Measurements from ENCODE around the gene NOLC1.

NOLC1 gene
- 18.4 to 59.8 (median 38.7) reads per million in 18 experiments for total RNA-seq

DNA sequence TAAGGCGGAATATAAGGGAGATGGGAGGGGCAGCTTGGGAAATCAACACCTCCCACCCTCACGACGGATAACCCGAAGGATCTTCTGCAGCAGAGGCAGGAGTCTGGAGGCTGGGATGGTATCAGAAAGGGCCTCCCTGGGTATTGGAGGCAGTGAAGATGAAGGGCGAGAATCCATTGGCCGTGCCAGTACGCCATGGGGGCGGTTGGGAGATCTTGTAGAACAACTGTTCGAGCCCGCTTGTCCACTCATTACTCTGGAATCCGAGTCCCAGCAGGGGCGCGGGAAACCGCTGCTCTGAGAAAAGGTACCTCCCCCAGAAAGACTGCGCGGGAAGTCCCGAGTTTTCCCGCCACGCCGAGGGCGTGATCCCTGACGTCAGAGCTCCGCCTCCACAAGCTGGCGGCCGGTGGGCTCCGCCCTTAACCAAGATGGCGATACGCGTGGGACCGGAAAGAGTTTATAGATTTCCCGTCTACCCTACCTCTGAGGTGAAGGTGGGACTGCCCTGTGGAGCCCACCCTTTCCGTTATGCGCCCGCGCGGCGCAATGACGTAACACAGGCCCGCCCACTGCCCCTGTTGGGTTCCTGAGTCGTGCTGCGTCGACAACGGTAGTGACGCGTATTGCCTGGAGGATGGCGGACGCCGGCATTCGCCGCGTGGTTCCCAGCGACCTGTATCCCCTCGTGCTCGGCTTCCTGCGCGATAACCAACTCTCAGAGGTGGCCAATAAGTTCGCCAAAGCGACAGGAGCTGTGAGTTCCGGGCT, at the start of gene NOLC1:
Gene NOLC1, plus strand, starts transcription at position 616 of the 771 bp plus-strand sequence. Its CDS starts 22 bp downstream, at position 638.
- peak; percentile 97 to 99 for DNase-seq

DNA sequence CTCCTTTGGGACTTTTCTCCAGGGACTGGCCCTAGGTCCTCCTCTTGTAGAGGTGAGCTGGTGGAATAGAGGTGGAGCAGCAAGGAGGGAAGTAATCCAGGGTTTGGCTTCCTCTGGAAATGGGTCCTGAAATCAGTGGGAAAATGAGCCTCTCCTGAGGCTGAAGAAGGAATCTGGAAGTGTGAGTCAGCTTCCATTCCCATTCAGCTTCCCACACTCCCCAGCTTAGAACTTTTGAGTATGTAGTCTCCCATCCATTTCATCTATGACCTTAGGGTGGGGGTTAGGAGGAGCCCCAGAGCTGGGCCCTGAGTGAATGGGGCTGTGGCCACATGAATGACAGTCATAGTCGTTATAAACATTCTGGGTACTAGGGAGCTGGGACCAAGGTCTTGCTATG, 49.8 kb upstream of the NOLC1 start:
- DNase-seq = no peak

DNA sequence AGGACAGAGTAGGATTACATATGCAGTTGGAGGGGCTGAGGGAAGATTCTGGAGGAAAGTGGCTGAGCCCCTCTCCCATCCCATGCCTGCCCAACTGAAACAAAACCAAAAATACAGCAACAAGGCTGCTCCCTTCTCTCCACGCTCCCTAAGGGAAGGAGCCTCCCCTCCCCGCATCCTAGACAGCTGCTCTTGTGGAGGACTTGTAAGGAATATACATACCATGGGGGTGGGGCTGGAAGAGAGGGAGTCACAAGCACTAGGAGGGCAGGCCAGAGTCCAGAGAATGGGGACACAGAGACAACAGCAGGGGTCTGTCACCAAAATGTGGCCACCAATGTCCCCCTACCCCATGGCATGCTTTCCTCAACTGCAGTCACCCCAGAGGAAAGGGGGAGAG, 45.2 kb upstream of the NOLC1 start:
- DNase-seq = no peak

DNA sequence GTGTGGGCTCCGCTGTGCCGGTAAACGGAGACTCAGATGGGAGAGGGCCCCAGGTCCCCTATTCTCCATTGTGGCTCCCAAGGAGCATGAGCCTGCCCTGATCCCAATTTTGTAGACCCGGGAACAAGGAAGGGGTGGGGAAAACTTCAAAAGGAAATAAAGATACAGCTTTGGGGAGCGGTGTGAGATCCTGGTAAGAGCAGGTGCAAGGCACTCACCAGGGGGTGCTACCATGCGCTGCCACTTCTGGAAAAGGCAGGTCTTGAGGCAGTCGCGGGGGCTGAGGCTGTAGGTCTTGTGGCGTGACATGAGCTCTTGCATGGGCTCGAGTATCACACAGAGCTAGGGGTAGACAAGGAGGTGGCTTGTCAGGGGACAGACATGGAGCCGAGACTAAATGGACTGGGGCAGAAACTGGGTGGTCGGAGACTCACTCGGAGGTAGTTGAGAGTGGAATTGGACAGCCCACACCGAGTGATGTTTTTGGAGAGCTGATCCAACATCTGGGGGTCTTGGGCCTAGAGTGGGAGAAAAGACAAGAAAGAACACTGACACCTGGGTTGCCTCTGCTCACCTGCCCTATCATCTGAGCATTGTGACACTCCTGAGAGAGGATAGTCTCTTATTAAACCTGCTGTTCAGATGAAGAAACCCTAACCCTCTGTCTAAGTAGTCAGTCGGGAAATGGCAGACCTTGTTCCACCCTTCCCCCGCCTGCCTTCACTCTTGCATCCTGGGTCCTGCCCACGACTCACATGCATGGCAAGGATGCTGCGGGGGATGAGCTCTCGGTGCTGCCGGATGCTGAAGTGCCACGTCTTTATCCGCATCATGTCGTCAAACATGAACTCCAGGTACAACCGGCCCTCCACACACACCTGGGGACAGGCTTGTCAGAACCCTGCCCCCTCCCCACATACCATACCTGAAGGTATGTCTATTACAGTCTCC, 42.7 kb upstream of the NOLC1 start:
- DNase-seq = no peak

DNA sequence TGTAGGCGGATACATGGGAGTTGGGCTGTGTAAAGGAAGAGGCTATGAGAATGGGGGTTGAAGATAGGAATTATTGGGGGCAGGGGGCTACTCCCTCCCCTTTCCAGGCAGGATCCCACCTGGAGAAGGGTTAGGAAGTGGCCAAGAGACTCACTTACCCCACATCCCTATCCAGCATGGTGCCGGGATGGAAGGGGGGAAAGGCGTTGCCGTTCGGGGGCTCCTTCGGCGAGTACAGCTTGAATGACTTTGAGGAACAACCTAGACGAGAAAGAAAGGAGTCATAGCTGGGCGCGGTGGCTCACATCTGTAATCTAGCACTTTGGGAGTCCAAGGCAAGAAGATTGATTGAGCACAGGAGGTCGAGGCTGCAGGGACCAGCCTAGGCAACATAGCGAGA, 40.9 kb upstream of the NOLC1 start:
- DNase-seq = no peak

DNA sequence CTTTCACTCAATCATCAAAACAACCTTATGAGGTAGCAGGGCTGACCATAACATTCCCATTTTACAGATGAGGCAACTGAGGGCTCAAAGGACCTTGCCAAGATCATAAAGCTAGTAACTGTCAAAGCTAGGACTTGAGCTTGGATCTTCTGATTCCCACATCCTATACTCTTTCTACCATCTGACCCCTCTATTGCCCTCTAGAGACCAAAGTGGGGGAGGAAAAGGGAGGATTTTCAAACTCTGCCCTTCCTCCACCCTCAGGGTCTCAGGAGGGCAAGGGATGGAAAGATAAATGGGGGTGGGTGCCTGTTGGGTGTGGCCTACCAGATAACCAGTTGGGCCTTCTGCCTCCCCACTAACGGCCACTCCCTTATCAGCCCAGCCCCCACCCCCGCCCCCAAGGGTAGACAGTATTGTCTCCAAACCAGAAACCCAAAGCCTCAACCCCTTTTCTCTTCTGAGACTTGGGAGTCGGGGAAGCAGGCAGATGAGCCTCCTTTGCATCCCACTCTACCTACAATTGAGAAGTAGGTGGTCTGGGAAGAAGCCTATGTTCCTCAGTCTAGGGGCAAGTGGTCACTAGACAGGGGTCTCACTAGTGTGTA, 39.9 kb upstream of the NOLC1 start:
- no peak for DNase-seq

DNA sequence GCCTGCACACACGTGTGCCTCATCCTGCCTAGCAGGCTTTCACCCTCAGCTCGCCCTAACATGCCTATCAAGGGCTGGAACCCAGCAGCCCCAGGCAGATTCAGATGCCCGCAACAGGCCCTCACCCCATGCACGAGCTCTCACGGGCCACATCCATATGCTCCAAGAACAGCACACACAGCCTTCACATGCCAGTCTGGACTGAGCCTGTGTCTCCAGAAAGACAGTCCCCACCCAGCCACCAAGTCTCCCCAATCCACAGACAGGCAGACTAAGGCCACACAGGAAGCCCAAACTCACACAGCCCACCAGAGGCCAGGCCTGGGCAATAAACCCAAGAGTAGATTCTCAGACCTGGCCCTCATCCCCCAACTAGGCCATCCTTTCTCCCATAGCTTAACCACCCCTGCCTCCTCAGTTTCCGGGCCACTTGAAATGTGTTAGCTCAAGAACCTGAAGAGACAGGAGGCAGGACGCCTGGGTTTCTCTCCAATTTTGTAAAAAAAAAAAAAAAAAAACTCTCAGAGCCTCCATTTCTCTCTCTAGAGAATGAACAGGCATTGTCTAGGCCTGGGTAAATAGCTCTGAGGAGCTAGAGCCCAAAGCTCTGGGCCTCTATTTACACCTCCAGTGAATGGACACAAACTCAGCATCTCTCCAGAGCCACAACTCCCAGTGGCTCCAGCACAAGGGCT, 38.8 kb upstream of the NOLC1 start:
- DNase-seq = no peak

DNA sequence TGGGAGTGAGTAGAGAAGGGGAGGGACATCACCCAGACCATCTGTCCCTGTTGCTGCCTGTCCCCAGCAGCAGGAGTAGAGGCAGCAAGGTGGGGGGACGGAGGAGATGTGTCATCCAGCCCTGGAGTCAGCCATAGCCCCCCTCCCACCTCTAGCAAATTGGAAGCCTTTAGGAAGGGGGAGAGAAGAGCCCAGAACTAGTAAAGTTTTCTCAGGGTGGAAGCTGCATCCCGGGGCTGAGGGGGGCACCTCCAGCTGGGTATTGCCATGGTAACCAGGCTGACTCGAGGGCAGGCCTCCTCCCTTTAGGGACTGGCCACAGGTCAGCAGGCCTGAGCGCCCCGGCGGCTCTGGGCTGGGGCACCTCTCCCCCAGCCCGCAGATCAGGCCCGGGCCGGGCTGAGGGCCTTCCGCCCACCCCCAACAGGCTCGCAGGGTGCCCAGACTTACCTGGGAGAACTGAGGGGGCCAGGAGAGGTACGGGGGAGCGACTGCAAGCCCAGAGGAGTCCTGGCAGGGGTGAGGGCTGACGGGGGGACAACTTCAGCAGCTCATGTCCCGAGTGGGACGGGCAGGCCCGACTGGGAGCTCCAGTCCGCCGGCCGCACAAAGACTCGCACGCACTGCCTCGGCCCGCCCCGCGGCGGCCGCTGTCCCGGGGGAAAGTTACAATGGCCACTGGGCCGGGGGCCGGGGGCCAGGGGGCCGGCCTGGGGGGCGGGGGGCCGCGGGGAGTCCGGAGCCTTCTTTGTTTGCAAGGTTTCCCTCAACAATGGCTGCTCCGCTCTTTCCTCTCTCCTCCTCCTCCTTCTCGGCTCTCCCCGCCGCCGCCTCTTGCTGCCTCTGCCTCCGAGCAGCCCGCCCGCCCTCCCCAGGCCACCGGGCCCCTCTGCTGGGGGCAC, 38.0 kb upstream of the NOLC1 start:
- DNase-seq = peak in 1 of 2 donors; percentile 5

DNA sequence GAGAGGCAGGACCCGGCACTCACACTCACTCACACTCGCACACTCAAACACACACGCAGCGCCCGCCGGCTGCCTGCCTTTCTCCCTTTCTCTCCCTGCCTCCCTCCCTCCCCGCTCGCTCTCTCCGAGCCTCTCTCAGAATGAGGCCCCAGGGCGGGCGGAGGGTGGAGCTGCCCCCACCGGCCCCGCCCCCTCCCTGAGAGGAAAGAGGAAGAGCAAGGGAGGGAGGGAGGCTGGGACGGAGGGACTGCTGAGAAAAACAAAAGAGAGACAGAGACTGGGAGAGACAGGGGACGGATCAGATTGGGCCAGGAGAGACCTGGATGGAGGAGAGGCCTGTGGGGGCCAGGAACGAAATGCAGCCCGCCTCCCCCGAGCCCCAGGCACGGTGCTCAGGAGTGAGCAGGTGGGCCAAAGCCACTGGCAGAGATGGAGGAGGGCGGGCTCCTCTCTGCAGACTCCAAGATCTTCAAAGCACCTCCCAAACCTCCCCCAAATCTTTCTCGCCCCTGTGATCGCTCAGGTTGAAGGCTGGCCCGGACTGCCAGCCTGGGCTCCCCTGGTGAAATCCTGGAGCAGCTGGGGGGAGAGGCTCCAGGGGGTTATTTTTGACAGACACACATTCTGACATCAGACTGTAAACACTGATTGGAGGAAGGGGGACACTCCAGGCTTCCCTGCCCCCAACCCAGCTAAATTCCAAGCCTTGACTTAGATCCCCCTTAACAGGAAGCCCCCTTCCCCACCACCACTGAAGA, 37.1 kb upstream of the NOLC1 start:
- peak; percentile 81 to 85 for DNase-seq

DNA sequence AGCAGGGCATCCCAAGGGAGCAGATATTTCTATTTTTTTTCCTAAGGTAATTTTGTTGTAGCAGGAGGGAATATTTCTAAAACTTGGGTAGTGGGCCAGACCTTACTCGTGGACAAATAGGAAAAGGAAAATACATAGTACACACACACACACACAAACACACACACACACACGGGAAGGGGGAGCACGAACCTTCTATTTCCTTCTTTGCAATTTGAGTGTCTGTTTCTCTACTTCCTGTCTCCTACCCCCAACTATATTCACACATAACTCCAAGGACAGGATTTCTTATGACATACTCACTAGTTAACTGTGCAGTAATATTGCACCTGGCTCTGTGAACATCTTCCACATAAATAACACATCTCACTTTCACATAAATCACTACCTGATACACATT, 36.4 kb upstream of the NOLC1 start:
- DNase-seq = peak; percentile 9 to 13

DNA sequence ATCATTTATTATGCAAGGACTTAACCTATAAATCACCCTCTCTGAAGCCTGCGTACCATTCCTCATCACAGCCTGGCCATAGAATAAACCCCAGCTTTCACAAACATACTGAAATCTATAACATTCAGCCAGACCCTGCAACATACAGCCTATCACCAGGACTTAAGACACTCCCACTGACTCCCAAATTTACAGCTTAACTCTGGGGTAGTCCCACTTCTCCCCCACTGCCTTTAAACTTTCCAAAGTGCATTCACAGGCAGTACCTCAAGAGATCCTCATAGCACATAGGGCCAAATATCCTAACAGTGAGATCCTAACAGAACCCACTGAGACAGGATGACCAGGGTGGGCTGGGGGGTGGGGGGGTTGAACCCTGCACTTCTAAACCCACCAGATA, 35.5 kb upstream of the NOLC1 start:
- no peak for DNase-seq

DNA sequence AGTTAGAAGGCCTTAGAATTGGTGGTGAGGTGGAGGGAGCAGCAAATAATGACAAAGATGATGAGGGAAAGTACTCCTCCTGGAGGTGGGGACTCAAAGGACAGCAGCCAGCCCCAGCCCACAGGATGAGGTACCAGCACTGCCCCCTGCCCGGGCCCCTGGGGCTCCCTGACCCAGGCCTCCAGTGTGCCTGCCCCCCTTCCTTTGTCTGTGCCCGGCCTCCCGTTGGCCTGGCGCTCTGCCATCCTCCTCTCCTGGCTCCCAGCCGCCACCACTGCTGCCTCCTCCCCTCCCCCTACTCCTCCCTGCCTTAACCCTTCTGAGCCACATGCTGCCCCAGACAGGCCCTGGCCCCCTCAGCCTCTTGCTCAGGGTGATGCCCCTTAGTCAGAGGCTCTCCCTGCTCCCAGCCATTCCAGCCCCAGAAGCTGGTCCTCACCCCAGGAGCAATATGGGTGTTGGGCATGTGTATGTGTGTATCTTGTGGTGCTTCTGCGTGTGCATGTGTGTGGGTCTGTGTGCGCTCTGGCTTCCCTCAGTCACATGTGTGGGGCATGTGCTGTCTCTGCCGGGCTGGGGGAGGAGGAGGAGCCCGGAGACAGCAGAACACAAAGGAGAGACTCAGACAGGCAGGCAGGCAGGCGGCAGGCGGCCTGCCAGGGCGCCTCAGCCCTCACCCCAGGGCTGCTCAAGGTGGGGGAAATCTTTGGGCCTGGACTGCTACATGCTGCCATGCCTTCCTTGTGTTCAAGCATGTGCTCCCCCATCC, 34.6 kb upstream of the NOLC1 start:
- peak; percentile 50 to 64 for DNase-seq

DNA sequence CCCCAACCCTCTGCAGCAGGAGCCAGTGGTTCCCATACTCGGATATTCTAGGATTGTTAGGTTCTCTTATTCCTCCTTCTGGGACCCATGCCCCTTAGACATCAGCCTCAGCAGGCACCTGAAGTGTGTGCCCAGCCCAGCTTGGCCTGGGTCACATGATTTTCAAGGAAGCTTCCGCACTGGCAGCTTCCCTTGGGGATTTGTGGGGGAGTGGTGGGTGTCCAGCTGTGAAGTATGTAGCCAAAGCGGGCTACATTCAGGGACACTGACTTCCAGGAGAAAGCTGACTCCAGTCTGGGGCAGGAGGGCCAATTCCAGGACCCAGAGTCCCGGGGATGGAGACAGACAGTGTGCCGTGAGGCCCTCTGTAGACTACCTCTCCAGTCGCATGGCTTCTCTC, 33.3 kb upstream of the NOLC1 start:
- peak; percentile 26 to 59 for DNase-seq

DNA sequence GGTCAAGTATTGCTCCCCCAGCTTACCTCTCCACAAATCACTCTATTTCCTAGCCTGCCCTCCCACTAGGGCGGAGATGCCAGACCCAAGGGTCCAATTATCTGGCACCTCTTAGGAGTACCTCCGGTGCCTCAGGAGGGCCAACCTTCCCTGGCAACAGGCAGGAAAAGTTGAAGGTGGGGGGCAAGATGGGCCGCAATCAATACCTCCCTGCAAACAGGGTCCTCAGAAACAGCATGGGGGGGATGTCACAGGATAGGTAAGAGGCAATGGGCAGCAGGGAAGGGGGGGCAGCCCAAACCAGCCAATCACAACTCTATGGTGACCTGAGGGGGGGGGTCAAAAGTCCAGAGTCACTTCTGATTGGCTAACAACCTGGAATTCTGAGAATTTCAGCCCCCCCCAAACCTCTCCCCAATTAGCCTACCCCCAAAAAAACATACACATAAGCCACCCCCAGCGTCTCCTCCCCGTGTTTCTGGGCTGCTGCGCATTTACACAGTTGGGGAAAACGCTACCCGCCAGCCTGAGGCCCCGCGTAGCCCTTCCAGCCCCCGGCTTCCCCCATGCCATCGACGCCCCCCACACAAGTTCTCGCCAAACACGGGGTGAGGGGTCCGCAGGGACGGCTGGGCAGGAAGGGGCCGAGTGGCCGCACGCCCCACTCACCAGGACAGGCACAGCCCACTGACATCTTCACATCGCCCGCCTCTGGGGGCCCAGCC, 32.6 kb upstream of the NOLC1 start:
- peak; percentile 47 to 55 for DNase-seq

DNA sequence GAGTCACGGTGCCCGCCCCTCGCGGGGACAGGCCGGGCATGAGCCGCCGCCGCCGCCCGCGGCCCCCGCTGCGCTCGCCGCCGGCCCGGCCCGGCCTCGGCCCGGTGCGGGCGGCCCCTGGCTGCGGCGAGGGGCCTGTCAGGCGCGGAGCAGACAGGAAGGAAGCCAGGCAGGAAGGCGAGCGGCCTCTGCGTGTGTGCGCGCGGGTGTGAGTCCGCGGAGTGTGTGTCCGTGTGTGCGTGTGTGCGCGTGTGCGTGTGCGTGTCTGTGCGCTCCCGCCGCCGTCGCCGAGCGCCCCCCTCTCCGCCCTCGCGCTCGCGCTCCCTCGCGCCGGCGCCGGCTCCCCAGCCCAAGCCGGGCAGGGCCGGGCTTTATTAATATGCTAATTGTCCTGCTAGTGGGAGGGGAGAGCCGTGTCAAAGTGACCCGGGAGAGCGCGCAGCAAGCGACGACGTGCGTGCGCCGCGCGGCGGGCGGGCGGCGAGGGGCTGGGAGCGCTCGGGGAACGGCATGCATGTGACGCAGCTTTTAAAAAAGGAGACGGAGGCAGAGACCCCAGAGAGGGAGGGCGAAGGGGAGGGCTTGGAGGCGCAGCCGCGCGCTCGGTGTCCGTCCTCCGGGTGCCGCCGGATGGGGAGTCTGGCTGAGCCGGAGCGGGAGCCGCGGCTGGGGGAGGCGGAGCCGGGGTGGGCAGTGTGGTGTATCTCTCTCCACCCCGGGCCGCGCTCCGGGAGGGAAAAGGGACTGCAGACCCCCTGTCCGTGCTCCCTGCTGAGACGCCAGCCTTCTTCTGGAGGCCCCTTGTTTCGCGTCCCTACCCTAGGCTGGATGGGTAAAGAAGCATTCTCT, 31.8 kb upstream of the NOLC1 start, which contains the start of gene LDB1:
Gene LDB1, minus strand, starts transcription at position 227 of the 849 bp plus-strand sequence. CDS start 258 bp downstream, outside the sequence.
- peak; percentile 81 to 83 for DNase-seq

DNA sequence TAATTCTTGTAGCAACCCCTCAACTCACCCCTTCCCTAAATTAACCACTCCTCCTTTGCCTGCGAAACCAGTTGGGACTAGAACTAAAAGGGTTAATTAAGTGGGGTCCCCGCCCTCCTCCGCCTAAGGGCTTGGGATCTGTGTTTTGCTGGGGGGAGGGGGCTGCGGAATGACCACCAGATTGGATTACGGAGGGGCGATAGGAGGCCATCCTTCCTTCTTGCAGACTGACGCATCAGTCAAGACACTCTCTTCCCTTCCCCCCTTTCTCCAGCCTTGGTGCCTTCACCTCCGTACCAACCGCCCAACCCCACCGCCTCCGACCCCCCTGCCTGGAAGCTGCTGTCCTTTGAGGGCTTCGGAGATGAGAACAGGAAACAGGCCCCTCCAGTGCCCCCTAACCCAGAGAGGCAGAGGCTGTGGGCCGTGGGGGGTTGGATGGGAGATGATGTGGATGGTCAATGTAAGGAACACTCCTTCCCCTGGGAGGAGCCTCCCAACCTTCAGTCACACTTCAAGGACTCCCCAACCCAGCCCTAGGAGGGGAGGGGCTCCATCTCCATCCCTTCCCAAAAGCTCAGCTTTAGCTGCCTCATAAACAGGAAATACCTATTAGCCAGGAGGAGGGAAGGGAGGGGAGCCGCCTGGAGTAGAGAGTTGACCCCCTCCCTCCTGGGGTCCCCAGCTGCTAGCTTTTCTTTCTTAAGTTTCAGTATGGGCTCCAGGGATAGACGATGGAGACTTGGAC, 31.0 kb upstream of the NOLC1 start:
- peak in 1 of 2 donors; percentile 8 for DNase-seq

DNA sequence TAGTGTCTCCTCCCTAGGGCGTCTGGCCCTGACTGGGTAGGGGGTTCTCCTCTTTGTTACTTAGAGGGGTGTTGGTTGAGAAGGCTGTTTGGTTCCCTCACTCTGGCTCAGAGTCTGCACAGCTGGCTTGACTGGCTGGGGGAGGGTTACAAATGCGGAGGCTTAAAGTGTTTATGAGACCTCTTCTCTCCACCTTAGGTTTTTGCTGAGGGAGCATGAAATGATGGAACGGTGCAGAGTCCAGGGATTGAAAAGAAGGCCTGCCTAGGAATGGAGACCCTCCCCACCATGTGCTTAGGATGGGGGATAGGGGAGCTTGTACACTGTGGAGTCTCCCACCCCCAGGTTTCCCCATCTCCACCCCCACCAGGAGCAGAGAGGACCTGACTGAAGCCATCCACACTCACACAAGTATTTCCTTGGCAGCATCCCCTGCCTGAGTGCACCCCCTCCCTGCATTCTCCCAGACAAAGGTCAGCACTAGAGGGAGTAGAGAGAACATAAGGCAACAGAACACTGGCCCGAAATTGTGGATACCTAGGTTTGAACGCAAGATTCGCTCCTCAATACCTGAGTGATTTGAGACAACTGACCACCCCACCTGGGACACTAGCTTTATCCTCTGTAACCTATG, 30.3 kb upstream of the NOLC1 start:
- no peak for DNase-seq
